SK-N-SH (cell line): Measurements from ENCODE around the gene SPATA3.

Source experiments
- CTCF ChIP-seq: fragments of 200-600 bp; sonication (generic); IDR thresholded peaks from 2 replicates; pipeline ENCODE4 v1.6.1; 2017; ENCODE audit warnings: antibody characterized with exemption, mild to moderate bottlenecking, moderate library complexity
- ELF1 ChIP-seq: IDR thresholded peaks from 2 replicates; pipeline ENCODE4 v1.4.0; 2012
- MEF2A ChIP-seq: IDR thresholded peaks from 2 replicates; pipeline ENCODE4 v1.4.0; 2012; ENCODE audit warnings: low read depth, borderline replicate concordance
- MXI1 ChIP-seq: IDR thresholded peaks from 2 replicates; pipeline ENCODE4 v1.6.1; 2012; ENCODE audit warnings: mild to moderate bottlenecking, low read depth, low read length, improper control_type of control experiment

DNA sequence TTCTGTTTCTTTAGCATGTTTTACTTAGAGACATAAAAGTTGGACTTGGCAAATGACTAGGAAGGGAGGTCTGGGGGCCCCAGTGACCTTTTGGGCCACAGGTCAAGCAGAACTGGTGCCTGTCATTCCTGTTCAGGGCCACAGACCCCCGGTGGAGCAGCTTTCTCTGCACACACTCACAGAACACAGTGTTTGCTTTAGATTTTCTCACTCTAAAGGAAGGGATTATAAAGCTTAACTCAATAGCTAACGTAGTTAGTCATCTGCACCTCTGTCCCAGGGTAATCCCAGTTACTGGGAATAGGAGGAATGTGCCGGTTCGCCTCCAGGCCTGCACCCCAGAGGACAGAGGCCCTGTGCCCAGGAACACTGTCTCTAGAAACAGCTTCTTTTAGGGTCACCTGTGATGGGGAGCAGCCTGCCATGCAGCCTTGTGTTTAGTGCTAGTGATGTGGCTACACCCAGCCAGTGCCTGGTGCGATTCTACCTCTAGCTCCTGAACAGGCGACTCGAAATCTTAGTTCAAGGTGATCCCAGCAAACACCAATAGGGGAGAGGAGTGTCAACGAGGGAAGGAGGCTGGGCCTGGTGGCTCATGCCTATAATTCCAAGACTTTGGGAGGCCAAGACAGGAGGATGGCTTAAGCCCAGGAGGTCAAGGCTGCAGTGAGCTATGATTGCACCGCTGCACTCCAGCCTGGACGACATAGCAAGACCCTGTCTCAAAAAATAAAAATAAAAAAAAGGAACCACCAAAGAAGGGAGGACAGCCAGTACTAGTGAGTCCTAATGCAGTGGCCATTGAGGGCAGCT is 11.6 kb downstream of the SPATA3 start:
- no peak for TF ChIP-seq MEF2A
- TF ChIP-seq CTCF = no peak
- no peak for TF ChIP-seq ELF1
- TF ChIP-seq MXI1 = no peak
